OCI-M2 (cell line): Measurements from ENCODE around the gene TRIP4.
"Not testable (repeated sequence)": the region's sequence is repeated elsewhere in the genome, so short reads cannot be mapped to it uniquely, and the experiment has no call there.

ENCODE experiments used
- DNase-seq: peaks from one replicate; lab custom pipeline; 2025; ENCODE audit not compliant: unreplicated experiment; lab: John Stamatoyannopoulos, UW

TRIP4 gene

GRCh38 chr15:64380130-64380870, 7.3 kb upstream of the TRIP4 start:
- DNase-seq = not testable (repeated sequence)

- peak; percentile 89 for DNase-seq
Observed at GRCh38 chr15:64381000-64381751, 6.5 kb upstream of the TRIP4 start, which contains the start of gene PCLAF. TSS of gene PCLAF (minus strand) at chr15:64381441. CDS start at chr15:64381371, 70 bp downstream.

GRCh38 chr15:64383760-64384159, 3.9 kb upstream of the TRIP4 start:
- no peak for DNase-seq

- no peak for DNase-seq
Observed at GRCh38 chr15:64386291-64386690, 1.3 kb upstream of the TRIP4 start.

DNA sequence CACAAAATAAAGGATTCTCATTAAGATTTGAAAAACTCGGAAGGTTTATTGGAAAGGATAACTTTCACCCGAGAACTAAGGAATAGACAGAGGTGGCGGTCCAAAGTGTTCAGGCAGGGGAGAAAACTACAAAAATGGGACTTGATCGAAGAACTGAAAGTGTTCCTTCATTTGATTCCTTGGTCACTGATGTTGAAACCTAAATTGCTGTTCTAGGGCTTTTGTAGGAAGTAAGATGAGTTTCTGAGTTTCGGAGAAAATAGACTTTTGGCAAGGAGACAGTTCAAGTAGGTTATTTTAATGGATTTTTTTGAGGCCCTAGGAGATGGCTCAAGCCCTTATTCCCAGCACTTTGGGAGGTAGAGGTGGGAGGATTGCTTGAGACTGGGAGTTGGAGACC, 1.4 kb downstream of the TRIP4 start:
- DNase-seq = no peak

DNA sequence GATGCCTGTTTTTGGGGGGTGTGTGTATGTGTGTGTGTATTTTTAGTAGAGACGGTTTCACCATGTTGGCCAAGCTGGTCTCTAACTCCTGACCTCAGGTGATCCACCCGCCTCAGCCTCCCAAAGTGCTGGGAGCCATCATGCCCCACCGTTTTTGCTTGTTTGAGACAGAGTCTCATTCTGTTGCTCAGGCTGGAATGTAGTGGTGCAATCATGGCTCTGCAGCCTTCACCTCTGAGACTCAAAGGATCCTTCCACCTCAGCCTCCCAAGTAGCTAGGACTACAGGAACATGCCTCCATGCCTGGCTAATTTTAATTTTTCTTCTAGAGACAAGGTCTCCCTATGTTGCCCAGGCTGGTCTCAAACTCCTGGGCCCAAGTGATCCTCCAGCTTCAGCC, 4.8 kb downstream of the TRIP4 start:
- not testable (repeated sequence) for DNase-seq

- no peak for DNase-seq
Observed at GRCh38 chr15:64396789-64397188, 9.2 kb downstream of the TRIP4 start.

- DNase-seq = no peak
Observed at GRCh38 chr15:64398575-64398974, 10.9 kb downstream of the TRIP4 start.

DNA sequence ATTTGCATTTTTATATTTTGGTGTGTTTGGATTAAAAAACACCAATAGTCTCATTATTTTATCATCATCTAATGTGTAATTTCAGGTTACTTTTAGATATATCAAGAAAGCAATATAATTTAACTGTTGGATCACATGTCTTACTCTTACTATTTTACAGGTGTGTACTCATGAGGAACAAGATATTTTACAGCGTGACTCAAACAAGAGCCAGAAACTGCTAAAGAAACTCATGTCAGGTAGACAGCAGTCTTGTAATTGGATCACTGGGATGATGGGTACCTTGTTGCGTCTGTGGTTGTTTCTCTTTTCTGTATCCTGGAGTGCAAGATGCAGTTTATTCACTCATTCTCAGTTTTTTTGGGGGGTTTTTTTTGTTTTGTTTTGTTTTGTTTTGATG, 12.9 kb downstream of the TRIP4 start:
- DNase-seq = no peak

- DNase-seq = no peak
Observed at GRCh38 chr15:64412216-64412615, 24.6 kb downstream of the TRIP4 start.

GRCh38 chr15:64422697-64423096, 35.1 kb downstream of the TRIP4 start:
- no peak for DNase-seq

DNA sequence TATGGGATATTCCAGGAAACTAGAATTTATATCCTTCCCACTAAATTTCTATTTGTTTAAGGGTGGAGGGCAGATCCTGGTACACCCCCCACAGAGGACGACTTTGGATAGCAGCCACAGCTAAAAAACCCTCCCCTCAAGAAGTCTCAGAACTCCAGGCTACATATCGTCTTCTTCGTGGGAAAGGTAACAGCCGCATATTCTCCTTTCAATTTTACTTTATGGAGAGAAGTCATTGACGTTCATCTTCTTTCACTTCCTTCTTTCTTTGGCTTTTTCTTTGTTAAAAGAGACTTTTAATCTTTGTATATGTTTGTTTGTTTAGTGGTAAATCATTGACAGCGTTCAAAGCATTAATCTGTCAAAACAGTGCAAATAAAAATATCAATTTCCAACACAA, 36.3 kb downstream of the TRIP4 start:
- DNase-seq = no peak

- no peak for DNase-seq
Observed at GRCh38 chr15:64425221-64425620, 37.6 kb downstream of the TRIP4 start.

DNA sequence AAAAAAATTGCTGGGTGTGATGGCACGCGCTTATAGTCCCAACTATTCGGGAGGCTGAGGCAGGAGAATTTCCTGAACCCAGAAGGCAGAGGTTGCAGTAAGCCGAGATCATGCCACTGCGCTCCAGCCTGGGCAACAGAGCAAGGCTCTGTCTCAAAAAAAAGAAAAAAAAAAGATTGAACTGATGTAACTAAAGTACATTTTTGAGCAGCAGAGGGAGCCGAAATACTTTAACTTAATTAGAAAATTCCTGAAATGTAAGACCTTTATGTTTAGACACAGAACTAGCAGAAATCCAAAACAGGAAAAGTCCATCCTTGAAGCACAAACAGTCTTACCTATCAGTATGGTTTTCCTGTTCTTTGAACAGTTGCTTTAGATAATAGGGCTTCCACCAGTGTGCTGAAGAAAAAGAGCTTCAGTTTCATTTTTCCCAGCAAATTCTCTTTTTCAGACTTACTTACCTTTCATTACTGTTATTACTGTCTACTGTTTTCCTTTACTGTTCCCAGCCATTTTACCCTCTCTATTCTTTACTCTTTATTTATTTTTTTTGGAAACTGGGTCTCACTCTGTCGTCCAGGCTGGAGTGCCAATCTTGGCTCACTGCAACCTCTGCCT, 39.3 kb downstream of the TRIP4 start:
- no peak for DNase-seq

- DNase-seq = no peak
Observed at GRCh38 chr15:64429448-64429847, 41.8 kb downstream of the TRIP4 start.

DNA sequence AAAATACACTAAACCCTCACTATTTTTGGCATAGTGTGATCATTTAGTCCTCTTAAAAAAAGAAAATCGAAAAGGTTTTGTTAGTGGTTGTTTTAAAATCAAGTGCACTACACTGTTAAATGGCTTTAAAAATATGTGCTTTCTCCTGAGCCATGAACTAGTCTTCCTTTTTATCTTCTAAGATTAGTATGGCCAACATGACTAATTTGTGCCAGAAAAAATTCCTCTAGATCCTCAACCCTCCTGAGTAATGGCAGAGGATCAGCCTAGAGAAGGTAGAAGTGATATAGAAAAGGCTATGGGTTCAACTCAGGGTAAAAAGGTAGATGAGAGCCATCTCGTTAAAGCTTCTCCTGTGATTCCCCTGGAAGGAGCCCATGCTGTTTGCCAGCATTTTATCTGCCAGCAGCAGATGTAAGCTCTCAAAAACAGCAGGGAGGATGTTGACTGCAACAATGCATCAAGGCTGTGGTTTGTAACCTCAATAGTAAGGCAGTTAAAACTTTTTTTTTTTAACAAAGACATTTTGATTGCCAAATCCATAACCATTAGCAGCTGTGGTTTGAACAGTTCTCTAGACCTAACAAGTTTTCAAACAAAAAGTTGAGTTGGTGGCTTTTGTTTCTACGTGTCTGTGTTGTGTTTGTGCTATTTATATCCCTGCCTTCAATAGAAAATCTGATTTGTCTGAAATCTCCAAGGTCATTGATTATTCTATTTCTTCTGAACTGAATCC, 42.5 kb downstream of the TRIP4 start:
- DNase-seq = peak; percentile 42

DNA sequence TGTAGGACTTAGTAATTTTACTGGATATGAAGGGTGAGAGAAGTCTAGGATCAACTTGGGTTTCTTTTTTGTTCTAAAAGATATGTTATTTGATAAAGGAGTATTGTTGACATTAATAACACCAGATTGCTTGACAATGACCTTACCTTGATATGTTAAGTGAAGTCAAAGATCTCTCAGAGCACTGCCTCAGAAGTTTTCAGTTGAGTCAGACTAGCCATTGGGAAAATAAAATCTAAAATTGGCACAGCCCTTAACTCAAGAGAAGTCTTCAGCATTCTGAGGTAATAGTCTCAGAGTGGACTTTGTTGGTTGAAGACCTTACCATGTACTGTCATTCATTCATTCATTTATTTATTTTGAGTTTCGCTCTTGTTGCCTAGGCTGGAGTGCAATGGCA, 50.3 kb downstream of the TRIP4 start:
- no peak for DNase-seq

GRCh38 chr15:64438653-64439447, 51.2 kb downstream of the TRIP4 start:
- peak; percentile 51 for DNase-seq

DNA sequence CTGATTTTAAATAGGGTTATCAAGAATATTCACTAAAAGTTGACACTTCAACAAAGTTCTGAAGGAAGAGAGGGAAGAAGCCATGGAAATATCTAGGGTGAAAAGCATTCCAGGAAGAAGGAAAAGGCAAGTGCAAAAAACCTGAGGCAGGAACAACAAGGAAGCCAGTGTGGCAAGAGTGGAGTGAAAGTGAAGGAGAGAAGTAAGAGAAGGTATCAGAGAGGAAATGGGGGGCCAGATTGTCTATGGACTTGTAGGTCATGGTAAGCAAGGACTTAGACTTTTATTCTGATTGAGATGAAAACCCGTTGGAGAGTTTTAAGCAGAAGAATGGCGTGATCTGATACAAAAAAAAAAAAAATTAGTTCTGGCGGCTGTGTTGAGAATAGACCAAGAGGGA, 54.2 kb downstream of the TRIP4 start:
- DNase-seq = no peak

GRCh38 chr15:64443016-64443415, 55.4 kb downstream of the TRIP4 start:
- DNase-seq = no peak
